CD4-positive, alpha-beta T cell treated with Interleukin-17A for 4 hours (primary cell): ENCODE measurements around the gene CYYR1.
"Not testable (repeated sequence)": the region's sequence is repeated elsewhere in the genome, so short reads cannot be mapped to it uniquely, and the experiment has no call there.

Source experiments
- DNase-seq: peaks from one replicate; pipeline ENCODE4 v3.0.0-alpha.2; 2020; ENCODE audit warnings: mixed read lengths

CYYR1 gene

GRCh38 chr21:26487981-26488480, 85.1 kb downstream of the CYYR1 start:
- DNase-seq = no peak

GRCh38 chr21:26473471-26473870, 99.6 kb downstream of the CYYR1 start:
- DNase-seq = no peak

DNA sequence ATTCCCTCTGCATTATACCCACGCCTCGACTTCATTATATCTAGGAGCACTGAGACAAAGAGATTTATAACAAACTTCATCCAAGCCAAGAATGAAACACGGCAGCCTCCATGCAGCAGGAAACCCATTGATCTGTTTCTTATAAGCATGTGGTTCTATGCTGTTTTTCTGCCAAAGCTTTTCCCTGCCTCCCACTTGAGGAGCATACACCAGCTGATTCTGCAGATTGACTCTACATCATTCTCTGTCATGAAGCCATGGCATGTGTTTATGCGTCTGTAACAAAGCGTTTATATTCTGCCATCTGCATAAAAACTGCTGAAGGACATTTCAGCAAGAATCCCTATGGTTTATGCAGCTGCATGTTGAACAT, 102.0 kb downstream of the CYYR1 start:
- DNase-seq = no peak

- DNase-seq = no peak
Observed at GRCh38 chr21:26470351-26471098, 102.6 kb downstream of the CYYR1 start.

DNA sequence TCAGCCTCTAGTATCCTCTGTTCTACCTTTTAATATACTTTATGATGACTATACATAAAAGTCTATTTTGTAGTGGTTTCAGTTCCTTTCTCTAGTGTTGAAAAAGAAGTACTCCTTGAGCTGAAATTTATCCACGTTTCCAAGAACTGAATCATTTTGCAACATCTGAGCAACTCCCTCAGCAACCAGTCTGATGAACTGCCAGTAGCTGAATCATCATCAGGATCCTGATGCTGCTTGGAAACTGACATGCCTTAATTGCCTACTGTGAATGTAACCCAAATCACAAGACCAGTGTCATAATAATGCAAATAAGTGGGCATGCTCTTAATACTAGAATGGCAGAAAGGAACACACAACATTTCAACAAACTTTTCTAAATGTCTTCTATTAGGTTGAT, 103.3 kb downstream of the CYYR1 start:
- DNase-seq = no peak

DNA sequence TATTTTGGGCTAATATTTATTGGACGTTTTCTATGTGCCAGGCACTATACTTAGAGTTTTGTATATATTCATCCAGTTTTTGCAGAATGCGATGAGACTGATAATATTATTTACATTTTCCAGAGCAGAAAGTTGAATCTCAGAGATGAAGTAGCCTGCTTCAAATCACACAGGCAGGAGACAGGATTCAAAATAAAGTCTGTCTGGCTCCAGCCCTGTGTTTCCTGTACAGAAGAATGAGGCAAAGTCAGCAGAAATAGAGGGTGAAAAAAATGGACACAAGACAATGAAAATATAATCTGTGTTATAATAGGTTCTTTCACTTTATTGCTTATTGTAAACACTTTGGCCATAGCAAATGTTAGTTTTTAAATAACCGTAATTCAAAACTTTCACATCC, 107.2 kb downstream of the CYYR1 start:
- no peak for DNase-seq

DNA sequence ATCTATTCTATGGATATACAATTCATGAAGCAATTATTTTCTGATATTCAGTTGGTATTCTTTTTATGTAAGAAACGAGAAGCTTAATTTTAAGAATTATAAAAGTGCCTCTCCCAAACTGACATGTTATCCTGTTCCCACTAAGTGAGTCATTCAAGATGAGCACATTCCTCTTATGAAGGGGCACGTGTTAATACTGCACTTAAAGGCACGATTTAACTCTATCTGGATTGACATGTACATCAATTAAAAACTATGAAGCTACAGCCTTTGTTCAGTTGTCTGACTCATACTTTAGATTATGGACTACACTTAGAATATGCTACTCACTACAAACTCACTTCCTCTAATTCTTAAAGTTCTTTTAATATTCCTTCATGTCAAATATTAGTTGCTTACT, 111.6 kb downstream of the CYYR1 start:
- no peak for DNase-seq

- no peak for DNase-seq
Observed at GRCh38 chr21:26460621-26461020, 112.5 kb downstream of the CYYR1 start.

DNA sequence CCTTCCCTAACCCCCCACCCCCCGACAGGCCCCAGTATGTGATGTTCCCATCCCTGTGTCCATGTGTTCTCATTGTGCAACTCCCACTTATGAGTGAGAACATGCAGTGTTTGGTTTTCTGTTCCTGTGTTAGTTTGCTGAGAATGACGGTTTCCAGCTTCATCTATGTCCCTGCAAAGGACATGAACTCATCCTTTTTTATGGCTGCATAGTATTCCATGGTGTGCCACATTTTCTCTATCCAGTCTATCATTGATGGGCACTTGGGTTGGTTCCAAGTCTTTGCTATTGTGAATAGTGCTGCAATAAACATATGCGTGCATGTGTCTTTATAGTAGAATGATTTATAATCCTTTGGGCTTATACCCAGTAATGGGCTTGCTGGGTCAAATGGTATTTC, 114.2 kb downstream of the CYYR1 start:
- not testable (repeated sequence) for DNase-seq

DNA sequence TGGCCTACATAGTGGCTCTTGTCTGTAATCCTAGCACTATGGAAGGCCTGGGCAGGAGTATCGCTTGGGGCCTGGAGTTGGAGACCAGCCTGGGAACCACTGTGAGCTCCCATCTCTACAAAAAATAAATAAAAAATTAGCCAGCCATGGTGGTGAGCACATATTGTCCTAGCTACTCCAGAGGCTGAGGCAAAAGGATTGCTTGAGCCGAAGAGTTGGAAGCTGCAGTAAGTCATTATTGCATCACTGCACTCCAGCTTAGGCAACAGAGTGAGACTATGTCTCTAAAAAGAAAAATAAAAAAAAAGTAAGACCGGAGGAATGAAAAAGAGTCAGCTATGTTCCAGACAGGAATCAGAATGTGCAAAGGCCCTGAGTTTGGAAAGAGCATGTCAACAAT, 115.3 kb downstream of the CYYR1 start:
- DNase-seq = no peak

DNA sequence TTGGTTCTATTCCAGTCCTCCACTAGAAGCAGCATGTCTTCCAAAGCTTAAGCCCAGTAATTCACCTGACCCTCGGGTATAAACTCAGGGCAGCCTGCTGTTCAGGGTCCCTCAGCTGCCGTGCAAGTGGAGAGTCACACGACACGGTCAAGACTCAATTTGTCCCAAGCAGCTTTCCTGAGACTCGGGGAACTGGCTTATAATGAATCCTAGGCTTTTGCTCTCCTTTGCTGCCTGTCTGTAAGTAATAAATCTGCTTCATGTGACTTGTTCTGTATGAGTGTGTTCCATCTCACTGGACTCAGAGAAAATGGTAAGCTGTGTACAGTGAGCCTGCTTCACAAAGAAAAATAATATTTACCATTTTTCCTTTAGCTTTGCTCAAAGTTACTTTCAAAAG, 119.8 kb downstream of the CYYR1 start:
- no peak for DNase-seq

- DNase-seq = no peak
Observed at GRCh38 chr21:26451081-26451740, 121.9 kb downstream of the CYYR1 start.

DNA sequence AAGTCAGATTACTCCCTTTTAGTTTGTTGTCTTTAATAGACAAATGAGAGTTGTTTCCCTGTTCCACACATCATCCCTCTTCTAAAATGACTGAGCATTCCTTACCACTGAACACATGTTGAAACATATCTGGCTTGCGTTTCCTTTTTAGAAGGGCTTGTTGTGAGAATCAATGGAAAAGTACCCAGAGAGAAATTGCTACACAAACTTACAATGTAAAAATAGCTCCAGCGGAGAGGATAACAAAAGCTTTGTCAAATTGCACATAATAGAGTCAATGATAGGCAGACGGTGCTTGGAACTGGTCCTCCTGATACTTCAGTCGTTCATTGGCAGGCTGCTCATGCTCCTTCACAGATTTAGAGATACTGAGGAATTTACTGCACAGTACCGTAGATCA, 123.9 kb downstream of the CYYR1 start:
- no peak for DNase-seq

GRCh38 chr21:26448751-26449150, 124.3 kb downstream of the CYYR1 start:
- DNase-seq = no peak

DNA sequence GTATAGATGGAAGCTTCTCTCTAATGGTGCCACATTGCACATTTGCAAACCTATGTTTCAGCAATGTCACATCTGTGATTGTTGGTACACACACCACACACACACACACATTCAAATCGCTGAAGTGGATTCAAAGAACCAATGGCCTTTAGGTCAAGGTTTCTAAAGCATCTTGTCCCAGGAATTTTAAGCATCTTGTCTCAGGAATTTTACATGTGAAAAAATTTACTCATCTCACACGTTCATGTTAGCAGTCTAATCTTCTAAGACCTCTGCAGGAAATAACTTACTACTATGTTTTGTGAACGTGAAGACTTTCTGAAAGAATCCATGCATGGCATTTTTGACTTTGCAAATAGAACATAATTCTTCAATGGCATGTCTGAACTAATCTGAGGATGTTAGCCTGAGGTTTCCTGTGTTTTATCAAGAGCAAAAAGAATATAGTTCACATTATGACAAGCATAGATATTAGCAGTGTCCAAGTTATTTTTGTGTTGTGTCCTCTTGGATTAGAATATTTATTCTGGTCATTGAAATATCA, 125.1 kb downstream of the CYYR1 start:
- DNase-seq = no peak

DNA sequence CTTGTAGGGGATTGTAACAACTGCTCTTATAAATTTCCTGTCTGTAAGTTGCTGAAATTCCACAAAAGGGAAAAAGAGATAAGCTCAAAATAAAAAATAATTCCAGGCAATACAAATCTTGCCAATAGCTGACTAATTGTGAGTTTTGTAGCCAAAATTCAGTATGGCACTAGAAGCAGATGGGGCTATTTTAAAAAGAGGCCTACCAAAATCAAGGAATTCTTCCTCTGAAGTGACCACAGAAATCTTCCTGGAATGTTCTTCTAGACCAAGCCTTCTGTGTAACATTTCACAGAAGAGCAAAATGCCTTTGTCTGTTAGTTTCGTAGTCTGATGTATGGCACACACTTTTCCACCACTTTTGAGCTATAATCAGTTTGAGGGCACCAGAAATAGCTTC, 127.6 kb downstream of the CYYR1 start:
- DNase-seq = no peak

GRCh38 chr21:26444646-26445045, 128.4 kb downstream of the CYYR1 start:
- no peak for DNase-seq

DNA sequence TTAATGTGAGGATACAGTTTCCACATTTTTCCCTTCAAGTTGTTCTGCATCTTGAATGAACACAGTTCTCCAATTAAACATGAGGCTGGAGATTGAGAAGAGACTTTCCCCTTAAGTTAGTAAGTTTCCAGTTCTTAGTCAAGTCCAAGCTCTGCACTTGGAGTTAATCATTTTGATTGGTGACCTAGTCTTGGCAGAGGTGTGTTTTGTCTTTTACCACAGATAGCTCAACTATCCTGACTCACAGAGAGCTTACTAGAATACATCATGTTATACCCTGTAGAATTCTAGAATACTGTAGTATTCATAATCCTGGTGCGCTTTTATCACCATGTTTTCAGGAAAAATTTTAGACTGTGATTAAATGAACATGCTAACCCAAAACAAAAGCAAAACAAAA, 129.2 kb downstream of the CYYR1 start:
- no peak for DNase-seq

DNA sequence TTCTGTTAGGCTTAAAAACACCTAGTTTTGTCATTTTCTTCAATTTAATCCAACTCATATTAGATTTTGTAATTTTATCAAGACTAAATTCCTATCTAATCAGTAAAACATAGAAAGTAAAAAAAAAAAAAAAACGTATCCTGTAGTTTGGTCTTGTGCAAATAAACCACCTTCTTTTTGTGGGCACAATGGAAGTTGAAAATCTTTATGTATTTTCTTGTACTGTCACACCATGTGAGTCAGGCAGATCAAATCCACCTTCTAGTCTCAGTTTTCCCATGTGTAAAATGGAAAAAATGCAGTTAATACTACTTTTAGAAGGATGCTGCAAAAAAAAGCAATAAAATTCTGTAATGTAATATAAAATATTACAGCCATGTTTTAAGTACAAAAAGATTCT, 129.8 kb downstream of the CYYR1 start:
- no peak for DNase-seq

- DNase-seq = no peak
Observed at GRCh38 chr21:26441149-26441548, 131.9 kb downstream of the CYYR1 start.

GRCh38 chr21:26438976-26439375, 134.1 kb downstream of the CYYR1 start:
- no peak for DNase-seq

DNA sequence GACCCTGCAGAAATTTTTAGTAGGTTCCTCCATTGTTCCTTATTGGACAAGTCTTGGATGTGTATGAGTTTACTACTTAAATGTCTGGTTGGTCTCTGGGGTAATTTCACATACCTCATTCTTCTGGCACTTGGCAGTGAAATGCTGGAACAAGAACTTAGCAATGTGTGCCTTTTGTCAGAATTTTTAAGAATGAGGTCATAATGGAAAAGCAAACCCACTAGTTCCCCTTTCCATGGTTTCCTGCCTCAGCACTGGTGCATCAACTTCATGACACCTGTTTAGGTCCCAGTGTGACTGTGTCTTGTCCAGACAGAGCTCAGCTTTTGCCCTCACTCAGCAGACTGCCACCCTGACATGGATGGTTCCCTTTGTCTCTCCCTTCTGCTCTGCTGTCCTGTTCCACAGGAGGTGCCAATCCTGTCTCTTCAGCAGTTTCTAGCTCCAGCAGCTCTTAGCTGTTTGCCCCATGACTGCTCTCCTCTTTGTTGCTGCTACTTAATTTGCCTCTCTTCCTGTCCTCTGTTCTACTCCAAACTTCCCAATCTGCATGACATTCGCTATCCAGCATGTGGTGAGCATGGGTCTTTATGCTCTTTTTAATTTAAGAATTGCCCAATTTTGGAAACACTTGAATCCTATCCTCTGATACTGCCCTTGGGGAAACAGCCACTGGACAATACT, 135.6 kb downstream of the CYYR1 start:
- DNase-seq = no peak

DNA sequence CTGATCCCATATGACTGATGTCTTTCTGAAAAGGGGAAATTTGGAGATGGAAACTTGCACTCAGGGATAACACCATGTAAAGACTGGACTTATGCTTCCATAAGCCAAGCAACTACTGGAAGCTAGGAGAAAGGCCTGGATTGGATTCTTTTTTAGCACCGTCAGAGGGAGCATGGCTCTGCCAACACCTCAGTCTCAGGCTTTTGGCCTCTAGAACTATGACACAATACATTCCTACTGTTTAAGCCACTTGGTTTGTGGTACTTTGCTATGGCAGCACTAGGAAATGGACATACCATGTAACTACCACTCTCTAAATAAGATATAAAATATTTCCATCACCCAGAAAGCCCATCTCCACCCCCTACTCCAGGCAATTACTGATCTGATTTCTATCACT, 139.7 kb downstream of the CYYR1 start:
- no peak for DNase-seq

DNA sequence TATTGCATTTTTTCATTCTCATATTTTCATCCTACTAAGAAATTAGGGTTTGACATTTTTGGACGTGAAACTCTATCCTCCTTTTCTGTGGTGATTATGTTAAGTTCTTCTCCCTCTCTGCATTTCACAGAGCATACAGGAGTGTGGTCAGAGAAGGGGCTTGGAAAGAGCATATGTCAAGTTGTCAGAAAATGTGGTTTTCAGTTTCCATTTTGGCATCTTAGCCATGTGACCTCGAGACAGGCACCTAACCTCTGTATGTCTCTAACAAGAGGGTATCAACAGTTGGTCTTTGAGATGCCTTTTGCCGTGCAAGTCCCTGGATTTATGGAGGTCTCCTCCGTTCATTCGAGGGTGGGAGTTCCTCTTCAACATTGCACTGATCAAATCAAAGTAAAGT, 140.7 kb downstream of the CYYR1 start:
- no peak for DNase-seq
